Measurements from ENCODE around the gene SLC6A6. TPM values are rescaled to one million over a fixed set of nuclear protein-coding genes. Genes with fewer than 3 reads are reported as not detected.

SLC6A6 gene
- total and polyA plus RNA-seq, 4 donors: 0.92 to 7.2 (median 2.9) TPM

DNA sequence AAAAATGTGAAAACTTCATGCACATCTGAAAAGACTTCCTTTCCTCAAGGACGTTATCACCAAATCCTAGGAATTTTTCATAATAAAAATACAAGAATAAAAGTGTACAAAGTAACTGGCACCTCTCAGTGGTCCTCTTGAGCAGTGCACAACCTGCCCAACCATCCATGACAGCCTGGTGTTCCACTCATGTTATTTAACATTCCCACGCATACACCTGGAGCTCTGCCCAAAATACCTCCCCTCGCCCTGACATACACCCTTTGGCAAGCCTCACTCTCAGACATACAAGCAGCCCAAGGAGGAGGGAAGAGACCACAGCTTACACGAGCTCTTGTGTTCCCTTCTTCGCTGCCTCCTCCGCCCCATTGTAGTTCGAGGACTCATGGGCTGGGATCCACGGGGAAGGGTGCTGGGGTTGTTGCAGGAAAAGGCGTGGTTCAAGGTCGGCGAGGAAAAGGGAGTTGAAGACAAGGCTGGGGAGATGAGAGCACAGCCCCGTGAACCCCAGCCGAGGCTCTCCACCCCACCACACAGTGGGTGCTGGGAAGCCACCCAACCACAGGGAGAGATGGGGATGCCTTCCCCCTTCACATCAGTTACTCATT is 114.4 kb downstream of the SLC6A6 start (continued):
- TF ChIP-seq, protein P1, sequence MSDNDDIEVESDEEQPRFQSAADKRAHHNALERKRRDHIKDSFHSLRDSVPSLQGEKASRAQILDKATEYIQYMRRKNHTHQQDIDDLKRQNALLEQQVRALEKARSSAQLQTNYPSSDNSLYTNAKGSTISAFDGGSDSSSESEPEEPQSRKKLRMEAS (IDR thresholded peaks at IDR 0.05): no peak
- TF ChIP-seq YY1 (IDR thresholded peaks at IDR 0.05): no peak
- no peak for TF ChIP-seq FOXA2 (IDR thresholded peaks at IDR 0.05)
- TF ChIP-seq SP1 (IDR thresholded peaks at IDR 0.05): no peak
- no peak for TF ChIP-seq GABPA (IDR thresholded peaks at IDR 0.05 in 1 of 2, conservative IDR thresholded peaks at IDR 0.05 in 1 of 2)

DNA sequence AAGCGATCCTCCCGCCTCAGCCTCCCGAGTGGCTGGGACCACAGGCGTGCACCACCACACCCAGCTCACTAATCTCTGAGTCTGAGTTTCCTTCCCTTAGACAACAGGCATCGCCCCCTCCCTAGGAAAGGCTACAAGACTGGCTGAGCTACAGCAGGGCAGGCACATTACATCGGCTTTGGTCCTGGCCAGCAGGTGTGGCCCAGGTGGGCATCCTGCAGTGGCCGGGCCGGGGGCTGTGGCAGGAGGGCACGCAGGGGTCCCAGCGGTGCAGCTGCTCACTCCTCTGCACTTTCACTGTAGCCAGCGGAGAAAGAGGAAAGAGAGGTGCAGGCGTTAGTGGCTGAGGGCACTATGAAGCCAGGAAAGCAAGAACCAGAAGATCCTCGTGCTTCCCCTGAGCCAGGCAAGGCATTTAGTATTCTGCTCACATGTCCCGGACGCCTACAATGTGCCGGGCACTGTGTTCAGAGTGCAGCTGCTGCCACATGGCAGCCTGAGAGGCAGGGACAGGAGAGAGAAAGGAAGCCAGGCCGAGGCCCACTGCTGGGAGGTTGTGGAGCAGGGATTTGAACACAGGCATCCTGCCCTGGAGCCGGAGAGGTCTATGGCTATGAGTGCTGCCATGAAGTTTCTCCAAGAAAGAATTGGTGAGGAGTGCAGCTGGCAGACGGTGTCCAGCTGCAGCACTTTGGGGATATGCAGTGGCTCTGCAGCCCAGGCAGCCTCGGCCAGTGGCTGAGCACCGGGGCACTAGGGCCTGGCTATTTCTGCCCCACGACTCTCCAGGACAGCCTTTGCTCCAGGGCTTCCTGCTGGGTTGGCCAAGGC is 115.4 kb downstream of the SLC6A6 start:
- WGBS: 88% methylated on average over 22 of the region's 22 CpGs
- TF ChIP-seq SP1 (IDR thresholded peaks at IDR 0.05): no peak
- no peak for TF ChIP-seq EGR1 (IDR thresholded peaks at IDR 0.05; ENCODE audit: low read depth in 2 of 2)
- TF ChIP-seq GABPA (IDR thresholded peaks at IDR 0.05 in 1 of 2, conservative IDR thresholded peaks at IDR 0.05 in 1 of 2): no peak
- no peak for TF ChIP-seq TAF1 (conservative IDR thresholded peaks at IDR 0.05)
- no peak for TF ChIP-seq JUND (IDR thresholded peaks at IDR 0.05)
- no peak for TF ChIP-seq HNF4A (conservative IDR thresholded peaks at IDR 0.05)
- TF ChIP-seq HNF4G (IDR thresholded peaks at IDR 0.05): no peak
- TF ChIP-seq, protein P2, sequence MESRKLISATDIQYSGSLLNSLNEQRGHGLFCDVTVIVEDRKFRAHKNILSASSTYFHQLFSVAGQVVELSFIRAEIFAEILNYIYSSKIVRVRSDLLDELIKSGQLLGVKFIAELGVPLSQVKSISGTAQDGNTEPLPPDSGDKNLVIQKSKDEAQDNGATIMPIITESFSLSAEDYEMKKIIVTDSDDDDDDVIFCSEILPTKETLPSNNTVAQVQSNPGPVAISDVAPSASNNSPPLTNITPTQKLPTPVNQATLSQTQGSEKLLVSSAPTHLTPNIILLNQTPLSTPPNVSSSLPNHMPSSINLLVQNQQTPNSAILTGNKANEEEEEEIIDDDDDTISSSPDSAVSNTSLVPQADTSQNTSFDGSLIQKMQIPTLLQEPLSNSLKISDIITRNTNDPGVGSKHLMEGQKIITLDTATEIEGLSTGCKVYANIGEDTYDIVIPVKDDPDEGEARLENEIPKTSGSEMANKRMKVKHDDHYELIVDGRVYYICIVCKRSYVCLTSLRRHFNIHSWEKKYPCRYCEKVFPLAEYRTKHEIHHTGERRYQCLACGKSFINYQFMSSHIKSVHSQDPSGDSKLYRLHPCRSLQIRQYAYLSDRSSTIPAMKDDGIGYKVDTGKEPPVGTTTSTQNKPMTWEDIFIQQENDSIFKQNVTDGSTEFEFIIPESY (IDR thresholded peaks at IDR 0.05): no peak
- no peak for TF ChIP-seq YY1 (IDR thresholded peaks at IDR 0.05)
- TF ChIP-seq FOXA1 (IDR thresholded peaks at IDR 0.05): no peak
- no peak for TF ChIP-seq RAD21 (IDR thresholded peaks at IDR 0.05)
- TF ChIP-seq NR2F2 (IDR thresholded peaks at IDR 0.05): no peak
- no peak for TF ChIP-seq RXRA (IDR thresholded peaks at IDR 0.05)
- TF ChIP-seq, protein P3, sequence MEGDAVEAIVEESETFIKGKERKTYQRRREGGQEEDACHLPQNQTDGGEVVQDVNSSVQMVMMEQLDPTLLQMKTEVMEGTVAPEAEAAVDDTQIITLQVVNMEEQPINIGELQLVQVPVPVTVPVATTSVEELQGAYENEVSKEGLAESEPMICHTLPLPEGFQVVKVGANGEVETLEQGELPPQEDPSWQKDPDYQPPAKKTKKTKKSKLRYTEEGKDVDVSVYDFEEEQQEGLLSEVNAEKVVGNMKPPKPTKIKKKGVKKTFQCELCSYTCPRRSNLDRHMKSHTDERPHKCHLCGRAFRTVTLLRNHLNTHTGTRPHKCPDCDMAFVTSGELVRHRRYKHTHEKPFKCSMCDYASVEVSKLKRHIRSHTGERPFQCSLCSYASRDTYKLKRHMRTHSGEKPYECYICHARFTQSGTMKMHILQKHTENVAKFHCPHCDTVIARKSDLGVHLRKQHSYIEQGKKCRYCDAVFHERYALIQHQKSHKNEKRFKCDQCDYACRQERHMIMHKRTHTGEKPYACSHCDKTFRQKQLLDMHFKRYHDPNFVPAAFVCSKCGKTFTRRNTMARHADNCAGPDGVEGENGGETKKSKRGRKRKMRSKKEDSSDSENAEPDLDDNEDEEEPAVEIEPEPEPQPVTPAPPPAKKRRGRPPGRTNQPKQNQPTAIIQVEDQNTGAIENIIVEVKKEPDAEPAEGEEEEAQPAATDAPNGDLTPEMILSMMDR (IDR thresholded peaks at IDR 0.05; ENCODE audit: low read depth, low read length, missing input control): no peak
- TF ChIP-seq, protein P1 (IDR thresholded peaks at IDR 0.05): no peak
- no peaks in the 10 kb centered on the region for H3K36me3 ChIP-seq (ENCODE audit: control insufficient read depth in 4 of 4, insufficient read depth in 3 of 4, low read depth in 1 of 4, low read length in 3 of 4)
- H3K27me3 ChIP-seq (ENCODE audit: control insufficient read depth in 4 of 4, insufficient read depth in 4 of 4, low read length in 3 of 4): no peaks in the 10 kb centered on the region
- H3K4me1 ChIP-seq (ENCODE audit: control insufficient read depth in 4 of 4, insufficient read depth in 4 of 4, low read length in 3 of 4): no peaks in the 10 kb centered on the region
- no peaks in the 10 kb centered on the region for H3K9me3 ChIP-seq (ENCODE audit: control insufficient read depth in 4 of 4, low read length in 3 of 4)
- no peak overlapping the region for H3K9ac ChIP-seq (ENCODE audit: low read depth in 1 of 2, low read length in 2 of 2)
- no peak overlapping the region for H3K4me3 ChIP-seq (ENCODE audit: low read depth in 1 of 3, low read length in 3 of 3)
- no peak for DNase-seq (ENCODE audit: low spot score)
- no peak overlapping the region for H3K27ac ChIP-seq (ENCODE audit: low read depth in 1 of 2, low read length in 2 of 2)

DNA sequence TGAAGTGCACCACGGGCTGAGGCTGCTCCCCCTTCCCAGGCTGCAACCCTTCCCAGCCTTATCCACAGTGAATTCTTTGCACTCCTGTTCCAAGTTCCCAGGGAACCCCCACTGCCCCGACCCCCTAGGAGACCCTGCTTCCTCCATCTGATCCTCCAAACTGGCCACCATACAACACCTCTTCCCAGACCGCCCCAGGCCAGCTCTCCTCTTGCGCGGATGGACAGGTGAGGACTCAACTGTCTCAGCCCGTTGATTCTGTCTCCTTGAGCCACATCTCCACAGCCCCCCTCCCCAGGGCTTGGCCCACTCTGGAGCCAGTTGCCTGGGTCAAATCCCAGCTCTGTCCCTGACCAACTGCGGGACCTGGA is 116.0 kb downstream of the SLC6A6 start:
- Histone ChIP-seq H3K27ac (ENCODE audit: low read depth in 1 of 2, low read length in 2 of 2) (no peak overlapping the region), H3K4me1 (ENCODE audit: control insufficient read depth in 4 of 4, insufficient read depth in 4 of 4, low read length in 3 of 4) (no peaks in the 10 kb centered on the region), H3K27me3 (ENCODE audit: control insufficient read depth in 4 of 4, insufficient read depth in 4 of 4, low read length in 3 of 4) (no peaks in the 10 kb centered on the region), H3K4me3 (ENCODE audit: low read depth in 1 of 3, low read length in 3 of 3) (no peak overlapping the region), H3K36me3 (ENCODE audit: control insufficient read depth in 4 of 4, insufficient read depth in 3 of 4, low read depth in 1 of 4, low read length in 3 of 4) (no peaks in the 10 kb centered on the region), H3K9me3 (ENCODE audit: control insufficient read depth in 4 of 4, low read length in 3 of 4) (no peaks in the 10 kb centered on the region), H3K9ac (ENCODE audit: low read depth in 1 of 2, low read length in 2 of 2) (no peak overlapping the region)
- DNase-seq (ENCODE audit: low spot score): no peak
- 79% methylated on average over 7 of the region's 7 CpGs for WGBS
- TF ChIP-seq HNF4A (conservative IDR thresholded peaks at IDR 0.05) (no peak), FOXA1 (IDR thresholded peaks at IDR 0.05) (no peak), FOXA2 (IDR thresholded peaks at IDR 0.05) (no peak), NR2F2 (IDR thresholded peaks at IDR 0.05) (no peak), HNF4G (IDR thresholded peaks at IDR 0.05) (no peak), RAD21 (IDR thresholded peaks at IDR 0.05) (no peak), TAF1 (conservative IDR thresholded peaks at IDR 0.05) (no peak)
- TF ChIP-seq, protein P2 (IDR thresholded peaks at IDR 0.05): no peak
- TF ChIP-seq, protein P3 (IDR thresholded peaks at IDR 0.05; ENCODE audit: low read depth, low read length, missing input control): no peak
- TF ChIP-seq, protein P4, sequence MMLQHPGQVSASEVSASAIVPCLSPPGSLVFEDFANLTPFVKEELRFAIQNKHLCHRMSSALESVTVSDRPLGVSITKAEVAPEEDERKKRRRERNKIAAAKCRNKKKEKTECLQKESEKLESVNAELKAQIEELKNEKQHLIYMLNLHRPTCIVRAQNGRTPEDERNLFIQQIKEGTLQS (IDR thresholded peaks at IDR 0.05): no peak

All from liver (tissue), 9 donors.